GM21515 (cell line): Measurements from ENCODE around the gene KLHDC8B.

Experiments
- ATAC-seq: cut with Tn5 transposase; IDR thresholded peaks from one replicate; pipeline ENCODE4 v1.9.1; 2021; ENCODE audit not compliant: unreplicated experiment

Gene KLHDC8B

DNA sequence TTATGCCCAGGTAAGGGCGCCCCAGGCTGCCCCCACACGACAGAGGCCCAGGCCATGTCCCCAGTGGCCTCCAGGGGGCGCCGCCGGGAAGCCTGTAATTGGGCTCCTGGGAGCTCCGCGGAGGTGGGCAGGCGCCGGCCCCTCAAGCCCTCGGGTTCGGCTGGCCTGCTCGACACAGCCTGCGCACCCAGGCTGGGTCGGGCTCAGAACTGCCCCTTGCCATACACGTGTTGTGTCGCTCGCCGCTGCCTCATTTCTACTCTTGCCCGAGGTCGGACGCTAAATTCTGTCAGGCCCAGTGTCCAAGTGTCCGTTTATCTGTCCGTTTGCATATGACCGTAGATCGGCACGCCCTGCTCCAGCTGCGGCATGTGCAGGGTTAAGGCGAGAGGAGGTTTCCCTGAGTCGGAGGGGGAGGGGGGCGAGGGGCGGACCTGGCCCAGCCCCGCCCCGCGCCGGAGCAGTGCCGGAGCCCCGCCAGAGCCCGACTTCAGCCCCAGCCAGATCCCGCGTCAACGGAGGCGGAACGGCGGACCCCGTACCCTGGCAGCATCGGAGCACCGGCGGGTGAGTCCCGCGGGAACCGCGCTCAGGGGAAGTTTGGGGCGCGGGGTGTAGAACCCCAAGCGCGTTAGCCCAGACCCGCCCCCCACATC, at the start of gene KLHDC8B:
Gene KLHDC8B, plus strand, starts transcription at position 480 of the 656 bp plus-strand sequence. CDS start 1,172 bp downstream, outside the sequence.
- peak; percentile 53 for ATAC-seq

DNA sequence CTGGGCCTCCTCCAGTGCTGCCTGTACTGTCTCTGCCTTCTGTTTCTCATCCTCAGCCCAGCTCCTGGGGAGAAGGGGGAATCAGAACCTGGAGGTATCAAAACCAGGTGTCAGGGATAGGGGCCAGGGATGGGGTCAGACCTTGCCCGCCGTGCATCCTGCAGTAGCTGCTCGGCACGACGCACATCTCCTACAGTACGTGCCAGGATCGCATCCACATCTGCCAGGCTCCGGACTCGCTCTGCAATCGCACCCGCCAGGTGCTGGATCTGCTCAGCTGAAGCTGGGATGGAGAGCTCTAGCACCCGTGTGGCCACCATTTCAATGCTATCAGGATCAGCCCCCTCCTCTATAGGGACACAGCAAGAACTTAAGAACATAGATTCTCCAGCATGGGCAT, 49.4 kb upstream of the KLHDC8B start:
- ATAC-seq, result no peak

DNA sequence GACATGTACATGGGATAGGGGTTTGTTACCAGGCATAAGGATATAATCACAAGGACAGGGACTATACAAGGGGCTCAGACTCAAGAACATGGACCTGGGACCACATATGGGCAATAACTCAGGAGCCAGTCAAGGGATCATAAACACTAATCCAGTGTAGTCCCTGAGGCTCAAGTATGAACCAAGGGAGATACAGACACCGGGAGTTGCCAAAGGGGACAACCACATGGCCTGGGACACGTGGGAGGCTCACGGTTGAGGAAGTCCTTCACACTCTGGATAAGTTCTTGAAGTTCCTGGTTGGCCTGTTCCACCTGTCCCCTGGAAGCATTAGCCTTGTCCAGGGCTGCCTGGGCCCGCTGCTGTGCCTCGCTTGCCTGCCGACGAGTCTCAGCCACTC, 48.9 kb upstream of the KLHDC8B start:
- no peak for ATAC-seq

DNA sequence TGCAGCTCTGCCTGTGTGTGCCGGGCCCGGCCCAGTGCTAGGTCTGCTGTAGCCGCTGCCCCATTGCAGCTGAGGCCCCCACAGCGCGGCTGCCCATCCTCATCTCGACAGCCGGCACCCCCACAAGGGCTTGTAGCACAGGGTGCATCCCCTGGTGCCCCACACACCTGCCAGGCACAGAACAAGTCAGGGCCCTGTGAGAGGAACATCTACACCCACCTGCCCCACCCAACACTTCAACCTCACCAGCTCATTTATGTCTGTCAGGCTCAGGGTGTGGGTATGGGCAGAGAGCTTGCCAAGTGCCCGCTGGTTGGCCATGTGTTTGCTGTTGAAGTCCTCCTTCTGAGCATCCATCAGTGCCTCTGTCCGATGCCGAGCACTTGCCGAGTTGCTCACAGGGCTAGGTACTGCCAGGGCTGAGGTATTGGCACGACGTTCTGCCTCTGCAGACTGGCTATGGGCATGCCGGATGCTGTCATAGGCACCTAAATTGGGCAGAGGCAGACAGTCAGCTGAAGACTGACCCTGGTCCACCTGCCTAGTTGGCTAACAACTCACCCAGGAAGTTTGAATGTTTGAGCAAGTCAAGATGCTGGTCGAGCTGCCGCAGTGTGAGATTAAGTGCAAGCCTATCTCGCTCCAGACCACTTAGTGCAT, 48.4 kb upstream of the KLHDC8B start:
- ATAC-seq, result no peak

DNA sequence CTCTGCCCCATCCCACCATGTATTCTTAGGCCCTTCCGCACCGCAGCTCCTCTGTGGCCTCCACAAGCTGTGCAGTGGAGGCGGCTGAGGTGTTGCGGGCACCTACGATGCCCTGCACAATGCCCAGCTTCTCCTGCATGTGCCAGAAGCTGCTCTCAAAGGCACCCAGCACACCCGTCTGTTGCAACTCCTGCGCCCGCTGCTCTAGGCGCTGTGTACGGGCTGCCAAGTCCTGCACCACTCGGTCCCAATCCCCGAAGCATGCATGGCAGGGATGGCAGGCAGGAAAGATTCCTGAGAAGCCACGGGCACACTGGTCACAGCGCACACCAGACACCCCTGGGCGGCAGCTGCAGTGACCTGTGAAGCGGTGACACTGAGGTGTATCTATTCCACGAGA, 47.7 kb upstream of the KLHDC8B start:
- no peak for ATAC-seq

DNA sequence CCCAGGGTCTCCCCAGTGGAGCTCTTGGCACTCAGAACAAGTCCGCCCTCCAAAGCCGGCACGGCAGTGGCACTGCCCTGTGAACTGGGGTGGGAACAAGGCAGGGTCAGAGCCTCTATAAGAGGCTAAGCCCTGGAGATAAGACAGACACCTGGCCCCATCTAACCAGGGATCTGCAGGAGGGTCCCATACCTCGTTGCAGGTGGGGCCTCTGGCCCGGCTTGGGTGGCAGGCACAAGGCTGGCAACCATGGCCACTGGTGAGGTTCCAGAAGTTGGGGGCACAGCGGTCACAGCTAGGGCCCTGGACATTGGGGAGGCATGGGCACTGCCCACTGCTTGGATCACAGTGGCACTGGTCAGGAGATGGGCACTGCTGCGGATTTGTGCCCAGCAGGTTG, 47.2 kb upstream of the KLHDC8B start:
- no peak for ATAC-seq

DNA sequence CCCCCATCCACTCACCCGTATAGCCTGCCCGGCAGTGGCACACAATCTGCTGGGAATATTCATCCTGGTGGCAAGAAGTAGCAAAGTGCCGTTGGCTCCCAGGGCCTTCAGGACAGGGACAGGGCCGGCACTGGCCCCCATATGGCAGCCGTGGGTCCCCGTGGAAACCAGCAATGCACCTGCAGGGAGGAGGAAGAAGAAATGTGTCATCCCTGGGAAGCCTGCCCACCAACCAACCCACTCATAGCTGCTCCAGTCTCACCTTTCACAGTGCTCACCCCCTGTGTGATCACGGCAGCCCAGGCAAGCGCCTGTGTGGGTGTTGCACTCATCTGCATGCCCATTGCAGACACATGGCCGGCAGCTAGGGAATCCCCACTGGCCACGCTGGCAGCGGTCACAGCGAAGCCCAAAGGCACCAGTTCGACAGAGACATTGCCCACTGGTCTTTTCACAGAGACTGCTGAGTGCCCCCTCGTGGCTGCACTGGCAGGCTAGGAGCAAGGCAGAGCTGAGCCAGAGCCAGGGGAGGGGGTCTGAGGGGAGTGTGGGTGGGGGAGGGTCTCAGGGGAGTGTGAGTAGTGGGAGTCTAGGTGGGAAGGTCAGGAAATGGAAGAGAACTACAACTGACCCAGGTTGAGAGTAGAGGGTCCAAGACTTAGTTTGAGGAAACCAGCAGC, 46.3 kb upstream of the KLHDC8B start:
- no peak for ATAC-seq

DNA sequence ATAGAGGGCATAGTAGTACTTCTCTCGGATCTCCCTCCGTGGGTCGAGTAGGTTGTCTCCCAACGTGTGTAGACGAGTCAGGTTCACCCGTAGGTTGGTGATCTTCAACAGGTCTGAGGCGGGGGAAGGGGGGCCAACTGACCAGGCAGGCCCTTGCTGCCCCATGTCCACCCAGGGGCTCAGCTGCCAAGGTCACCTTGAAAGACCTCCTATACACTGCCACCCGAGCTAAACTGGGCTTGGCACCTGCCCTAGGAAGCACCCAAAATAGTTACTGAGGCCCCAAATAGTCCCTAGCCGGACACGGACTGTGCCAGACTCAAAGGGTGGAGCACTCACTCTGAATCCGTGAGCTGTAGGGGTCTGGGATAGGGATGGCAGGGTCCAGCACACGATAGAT, 40.4 kb upstream of the KLHDC8B start:
- no peak for ATAC-seq

DNA sequence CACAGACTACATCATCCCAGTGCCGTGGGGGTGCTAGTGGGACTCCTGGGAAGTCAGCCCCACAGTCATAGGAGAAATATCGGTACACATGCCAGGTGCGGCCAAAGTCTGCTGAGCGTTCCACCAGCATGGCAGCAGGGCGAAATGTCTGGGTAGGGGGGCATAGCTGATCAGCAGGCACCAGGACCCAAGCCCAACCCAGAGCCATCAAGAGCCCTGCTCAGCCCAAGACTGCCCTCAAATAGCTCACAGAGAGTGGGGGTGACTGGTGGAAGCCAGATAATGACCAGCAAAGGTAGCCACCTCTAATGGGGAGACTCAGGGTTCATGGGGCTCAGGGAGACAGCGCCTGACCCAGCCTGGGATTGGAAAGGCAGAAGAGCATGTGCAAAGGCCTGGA, 39.8 kb upstream of the KLHDC8B start:
- no peak for ATAC-seq

DNA sequence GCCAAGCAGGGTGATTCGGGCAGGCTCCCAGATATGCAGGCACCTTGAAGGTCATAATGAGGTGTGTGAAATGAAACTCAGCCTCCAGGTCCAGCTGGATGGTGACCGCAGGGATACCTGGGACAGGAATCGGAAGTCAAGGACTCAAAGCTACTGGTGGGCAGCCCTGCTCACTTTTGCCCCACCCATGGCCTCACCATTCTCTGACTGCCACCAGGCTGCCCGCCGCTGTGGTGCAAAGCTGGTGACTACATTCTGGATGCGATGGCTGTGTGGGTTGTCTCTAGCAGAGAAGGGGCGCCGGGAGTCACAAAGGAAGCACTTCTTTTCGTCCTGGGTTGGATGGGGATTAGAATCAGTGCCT, 39.3 kb upstream of the KLHDC8B start:
- no peak for ATAC-seq

DNA sequence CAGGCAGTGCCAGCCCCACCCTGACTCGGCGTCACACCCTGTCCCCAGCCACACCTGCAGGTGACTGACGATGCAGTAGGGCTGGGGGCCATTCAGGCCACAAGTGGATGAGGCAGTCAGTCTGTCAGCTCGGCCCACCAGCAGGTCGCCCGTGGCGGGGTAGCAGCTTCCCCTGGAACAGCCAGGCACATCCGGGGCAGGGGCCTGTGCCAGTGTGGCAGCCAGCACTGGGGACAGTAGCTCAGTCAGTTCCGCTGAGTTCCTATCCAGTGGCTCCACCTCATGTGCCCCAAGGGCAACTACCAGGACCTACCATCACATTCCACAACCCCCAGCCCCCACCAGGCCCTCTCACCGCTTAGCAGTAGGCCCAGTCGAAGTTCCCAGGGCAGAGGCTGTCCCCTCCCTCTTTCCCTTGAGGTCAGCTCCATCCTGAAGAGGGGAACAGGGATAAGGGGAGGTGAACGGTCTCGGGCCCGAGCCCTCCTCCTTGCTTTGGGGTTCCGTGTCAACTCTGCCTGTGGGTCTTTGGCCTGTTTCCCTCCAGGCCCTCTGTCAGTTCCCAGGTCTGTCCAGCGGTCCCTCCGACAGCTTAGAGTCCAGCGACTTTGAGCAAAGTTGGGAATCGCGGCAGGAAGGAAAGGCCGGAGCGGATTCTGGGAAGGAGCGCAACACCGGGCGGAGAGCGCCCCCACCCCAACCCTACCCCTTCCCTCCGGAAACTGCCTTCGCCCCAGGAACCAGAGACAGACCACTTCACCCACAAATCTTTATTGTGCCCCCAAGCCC, 38.8 kb upstream of the KLHDC8B start, which contains the start of gene LAMB2:
Gene LAMB2, minus strand, starts transcription at position 614 of the 789 bp plus-strand sequence. Its CDS starts 183 bp downstream, at position 431.
- ATAC-seq, result no peak

DNA sequence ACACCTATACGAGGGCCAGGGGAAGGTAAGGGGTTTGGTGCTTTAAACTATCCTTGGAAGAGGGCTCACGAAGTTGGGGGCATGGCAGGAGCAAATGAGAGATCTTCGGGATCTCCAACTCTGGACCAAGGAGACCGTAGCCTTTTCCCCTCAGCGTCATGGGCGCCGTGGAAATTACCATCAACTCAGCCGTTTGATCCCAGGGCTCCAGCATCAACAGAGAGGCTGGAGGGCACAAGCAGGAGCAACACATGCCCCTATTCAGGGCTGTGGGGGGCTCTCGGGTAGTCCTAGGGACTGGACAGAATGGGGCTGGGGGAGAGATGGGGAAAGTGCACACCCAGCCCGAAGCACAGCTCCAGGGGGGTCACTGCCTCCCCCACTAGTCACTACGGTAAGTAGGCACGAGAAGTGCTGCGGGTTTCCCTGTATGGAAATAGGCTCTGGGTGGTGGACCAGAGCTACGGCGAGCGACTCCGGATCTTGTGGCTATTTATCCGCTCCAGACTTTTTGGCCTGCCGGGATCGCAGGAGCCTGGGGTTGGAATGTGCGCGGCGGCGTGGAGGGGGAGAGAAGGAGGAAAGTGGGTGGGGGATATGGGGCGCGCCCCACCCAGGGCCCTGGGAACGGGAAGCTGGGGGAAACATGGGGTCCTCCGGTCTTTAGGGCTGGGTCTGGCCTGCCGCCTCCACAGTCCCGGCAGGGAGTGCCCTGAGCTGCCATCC, 38.0 kb upstream of the KLHDC8B start:
- ATAC-seq, result no peak

DNA sequence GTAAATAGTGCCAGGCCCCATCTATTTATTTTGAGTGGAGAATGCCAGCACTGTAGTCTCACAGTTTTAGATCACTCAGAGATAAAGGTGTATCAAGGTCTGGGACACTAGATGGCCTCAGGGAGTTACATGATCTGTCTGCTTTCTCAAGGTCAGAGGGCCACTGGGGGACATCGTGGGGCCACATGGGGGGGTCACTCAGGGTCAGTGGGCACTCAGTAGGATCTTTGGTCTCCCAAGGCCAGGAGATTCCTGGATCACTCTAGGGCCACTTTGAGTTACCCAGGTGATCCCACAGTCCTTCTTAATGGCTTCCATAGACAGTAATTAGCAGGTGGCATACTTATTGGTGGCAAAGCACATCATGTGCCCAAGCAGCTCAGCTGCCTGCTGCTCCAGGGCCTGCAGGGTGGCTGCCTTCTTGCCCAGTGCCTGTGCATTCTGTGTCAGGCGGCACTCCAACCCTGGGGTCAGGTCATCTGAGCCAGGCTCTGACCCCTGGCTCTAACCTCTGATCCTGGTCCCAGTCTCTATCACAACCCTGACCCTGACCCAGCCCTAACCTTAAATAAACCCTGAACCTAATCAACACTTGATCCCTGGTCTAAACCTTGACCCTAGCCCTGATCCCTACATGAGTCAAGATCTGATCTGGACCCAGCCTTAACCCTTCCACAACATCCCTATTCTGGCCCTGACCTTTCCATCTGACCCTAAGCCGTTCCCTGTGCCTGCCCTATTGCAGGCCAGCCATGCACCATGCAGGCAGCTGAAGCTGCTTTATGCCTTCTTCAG, 36.7 kb upstream of the KLHDC8B start:
- no peak for ATAC-seq

DNA sequence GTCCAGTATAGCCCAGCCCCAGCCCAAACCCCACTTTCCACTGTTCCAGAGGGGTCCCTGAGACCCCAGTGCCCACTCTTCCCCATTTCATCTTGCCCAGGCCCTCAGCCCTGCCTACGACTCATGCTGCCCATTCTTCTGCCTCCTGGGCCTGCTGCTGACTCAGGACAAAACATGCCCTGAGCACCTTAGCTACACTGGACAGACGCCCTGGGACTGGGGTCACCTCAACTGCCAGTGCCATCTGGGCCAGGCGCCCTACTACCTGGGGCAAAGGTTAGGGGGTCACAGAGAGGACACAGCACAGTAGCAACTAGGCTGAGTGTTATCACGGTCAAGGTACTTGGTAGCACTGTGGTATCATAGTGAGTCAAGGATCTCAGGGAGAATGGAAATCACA, 35.9 kb upstream of the KLHDC8B start:
- ATAC-seq, result no peak

DNA sequence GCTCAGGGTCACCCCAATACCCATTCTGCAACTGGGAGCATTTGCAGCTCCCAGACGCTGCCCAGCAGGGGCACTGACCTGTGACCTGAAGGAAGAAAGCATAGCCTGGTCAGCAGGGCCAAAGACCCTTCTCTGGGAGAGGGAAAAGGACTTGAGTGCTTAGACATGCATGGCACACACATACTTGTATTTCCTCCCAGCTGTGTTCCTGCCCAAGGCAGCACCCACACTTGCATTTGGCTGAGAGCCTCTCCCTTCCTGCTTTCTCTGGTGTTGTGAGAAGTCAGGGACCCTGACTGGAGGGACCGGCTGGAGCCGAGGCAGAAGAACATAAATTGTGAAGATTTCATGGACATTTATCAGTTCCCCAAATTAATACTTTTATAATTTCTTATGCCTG, 31.3 kb upstream of the KLHDC8B start:
- ATAC-seq, result no peak

DNA sequence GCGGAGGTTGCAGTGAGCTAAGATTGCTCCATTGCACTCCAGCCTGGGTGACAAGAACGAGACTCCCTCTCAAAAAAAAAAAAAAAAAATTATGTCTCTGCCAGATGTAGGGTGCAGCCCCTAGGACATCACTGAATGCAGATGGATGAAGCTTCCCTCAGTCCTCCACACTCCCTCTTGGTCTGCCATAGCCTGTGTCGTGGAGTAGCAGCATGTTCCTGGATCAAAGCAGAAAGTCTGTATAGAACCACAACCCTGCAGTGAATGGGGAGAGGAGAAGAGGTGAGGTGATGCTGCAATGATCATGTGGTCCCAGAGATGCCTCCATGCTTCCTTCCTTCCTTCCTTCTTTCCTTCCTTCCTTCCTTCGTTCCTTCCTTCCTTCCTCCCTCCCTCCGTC, 23.2 kb upstream of the KLHDC8B start:
- ATAC-seq, result no peak

DNA sequence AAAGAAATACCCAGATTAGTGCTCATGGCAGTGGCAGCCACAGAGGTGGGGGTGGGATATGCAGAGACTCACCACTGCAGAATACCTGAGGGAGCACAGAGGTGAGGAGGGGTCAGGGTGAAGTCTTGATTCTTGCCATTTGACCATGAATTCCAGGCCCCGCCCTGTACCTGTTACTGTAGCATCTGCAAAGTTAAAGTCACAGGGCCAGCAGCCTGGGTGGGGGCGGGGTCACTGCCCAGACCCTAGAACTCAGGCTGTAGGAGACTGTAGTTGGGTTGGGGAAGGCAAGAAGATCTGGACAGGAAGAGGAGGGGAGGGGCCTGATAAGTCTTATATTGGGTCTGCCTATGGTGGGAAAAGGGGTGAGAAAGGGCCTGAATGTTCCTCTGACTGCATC, 19.8 kb upstream of the KLHDC8B start:
- no peak for ATAC-seq

DNA sequence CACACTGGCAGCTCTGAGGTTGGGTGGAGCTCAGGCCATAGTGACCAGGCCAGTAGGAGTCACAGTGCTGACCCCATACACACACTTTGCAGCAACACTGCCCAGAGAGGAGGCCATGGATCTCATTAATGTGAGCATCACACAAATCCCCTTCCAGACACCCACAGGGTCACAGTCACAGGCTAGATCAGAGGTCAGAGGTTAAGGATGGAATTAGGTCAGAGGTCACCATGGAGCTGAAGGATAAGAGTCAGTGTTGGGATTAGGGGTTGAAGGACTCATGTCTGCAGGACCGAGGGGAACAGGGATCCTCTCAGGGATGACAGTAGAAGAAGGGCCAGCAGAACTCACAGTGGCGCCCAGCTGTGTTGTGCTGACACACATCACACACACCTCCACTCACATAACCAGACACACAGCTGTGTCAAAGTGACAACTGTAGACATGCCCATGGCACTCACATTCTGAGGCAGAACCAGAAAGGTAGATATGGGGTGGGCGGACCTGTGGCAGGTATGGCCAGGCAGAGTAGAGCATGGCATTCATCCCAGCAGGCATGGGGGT, 18.0 kb upstream of the KLHDC8B start:
- no peak for ATAC-seq

DNA sequence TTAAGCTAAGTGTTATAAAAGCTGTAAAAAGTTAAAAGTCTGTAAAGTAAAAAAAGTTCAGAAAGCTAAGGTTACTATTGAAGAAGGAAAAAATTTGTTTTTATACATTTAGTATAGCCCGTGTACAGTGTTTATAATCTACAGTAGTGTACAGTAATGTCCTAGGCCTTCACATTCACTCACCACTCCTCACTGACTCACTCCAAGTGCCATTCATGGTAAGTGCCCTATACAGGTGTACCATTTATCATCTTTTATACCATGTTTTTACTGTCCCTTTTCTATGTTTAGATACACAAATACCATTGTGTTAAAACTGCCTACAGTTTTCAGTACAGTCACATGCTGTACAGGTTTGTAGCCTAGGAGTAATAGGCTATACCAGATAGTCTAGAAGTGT, 14.1 kb upstream of the KLHDC8B start:
- ATAC-seq, result no peak
